MM.1S (cell line): ENCODE results near the gene TLR9.

Experiments
- DNase-seq: peaks from one replicate; pipeline ENCODE4 v3.0.0-alpha.2; 2015
- H2AFZ ChIP-seq: fragments of 300-600 bp; sonication (generic); 2 replicates; pipeline ENCODE4 v1.6.0; 2016; ENCODE audit warnings: antibody characterized with exemption, low read length
- H3F3A ChIP-seq: fragments of 300-600 bp; sonication (generic); 2 replicates; pipeline ENCODE4 v1.6.1; 2016; ENCODE audit warnings: mild to moderate bottlenecking, antibody characterized with exemption, low read length, moderate library complexity, mixed read lengths; ENCODE audit not compliant: insufficient read depth
- H3K27ac ChIP-seq: fragments of 300-600 bp; sonication (generic); 2 replicates; pipeline ENCODE4 v1.5.1; 2016; ENCODE audit warnings: mild to moderate bottlenecking, low read length
- H3K27me3 ChIP-seq: fragments of 300-600 bp; sonication (generic); replicated peaks from 2 replicates; pipeline ENCODE4 v1.6.0; 2016; ENCODE audit warnings: low read length; ENCODE audit not compliant: insufficient read depth
- H3K36me3 ChIP-seq: fragments of 300-600 bp; sonication (generic); replicated peaks from 2 replicates; pipeline ENCODE4 v1.6.1; 2016; ENCODE audit warnings: mild to moderate bottlenecking, low read length, mixed read lengths; ENCODE audit not compliant: insufficient read depth
- H3K4me1 ChIP-seq: fragments of 300-600 bp; sonication (generic); 2 replicates; pipeline ENCODE4 v1.6.1; 2016; ENCODE audit warnings: low read length, mixed read lengths
- H3K4me2 ChIP-seq: fragments of 300-600 bp; sonication (generic); 2 replicates; pipeline ENCODE4 v1.6.0; 2016; ENCODE audit warnings: low read depth, low read length
- H3K4me3 ChIP-seq: fragments of 300-600 bp; sonication (generic); 2 replicates; pipeline ENCODE4 v1.5.1; 2016; ENCODE audit warnings: low read length, mixed read lengths
- H3K79me2 ChIP-seq: fragments of 300-600 bp; sonication (generic); 2 replicates; pipeline ENCODE4 v1.6.1; 2016; ENCODE audit warnings: mixed run types, low read length, mixed read lengths
- H3K9ac ChIP-seq: fragments of 300-600 bp; sonication (generic); 2 replicates; pipeline ENCODE4 v1.6.1; 2016; ENCODE audit warnings: low read length, mixed read lengths
- H3K9me2 ChIP-seq: fragments of 300-600 bp; sonication (generic); replicated peaks from 2 replicates; pipeline ENCODE4 v1.6.1; 2016; ENCODE audit warnings: mild to moderate bottlenecking, low read length, mixed read lengths; ENCODE audit not compliant: insufficient read depth
- H3K9me3 ChIP-seq: fragments of 300-600 bp; sonication (generic); replicated peaks from 2 replicates; pipeline ENCODE4 v1.6.1; 2016; ENCODE audit warnings: mild to moderate bottlenecking, low read length, mixed read lengths; ENCODE audit not compliant: insufficient read depth
- H4K20me1 ChIP-seq: fragments of 300-600 bp; sonication (generic); 2 replicates; pipeline ENCODE4 v1.6.1; 2016; ENCODE audit warnings: mild to moderate bottlenecking, low read length, moderate library complexity, mixed read lengths; ENCODE audit not compliant: insufficient read depth
- EZH2 ChIP-seq: fragments of 300-600 bp; sonication (generic); optimal IDR thresholded peaks from 2 replicates; pipeline ENCODE3; 2017; ENCODE audit warnings: low read depth, mild to moderate bottlenecking, antibody characterized with exemption, low read length, mixed read lengths
- EZH2phosphoT487 ChIP-seq: fragments of 300-600 bp; sonication (generic); IDR thresholded peaks from 2 replicates; pipeline ENCODE4 v1.6.1; 2018; ENCODE audit warnings: antibody characterized with exemption, low read length
- TF ChIP-seq, protein P1 (sequence below): fragments of 300-600 bp; sonication (generic); IDR thresholded peaks from 2 replicates; pipeline ENCODE4 v1.5.1; 2016; ENCODE audit warnings: antibody characterized with exemption, low read length, mixed read lengths

TLR9 gene

DNA sequence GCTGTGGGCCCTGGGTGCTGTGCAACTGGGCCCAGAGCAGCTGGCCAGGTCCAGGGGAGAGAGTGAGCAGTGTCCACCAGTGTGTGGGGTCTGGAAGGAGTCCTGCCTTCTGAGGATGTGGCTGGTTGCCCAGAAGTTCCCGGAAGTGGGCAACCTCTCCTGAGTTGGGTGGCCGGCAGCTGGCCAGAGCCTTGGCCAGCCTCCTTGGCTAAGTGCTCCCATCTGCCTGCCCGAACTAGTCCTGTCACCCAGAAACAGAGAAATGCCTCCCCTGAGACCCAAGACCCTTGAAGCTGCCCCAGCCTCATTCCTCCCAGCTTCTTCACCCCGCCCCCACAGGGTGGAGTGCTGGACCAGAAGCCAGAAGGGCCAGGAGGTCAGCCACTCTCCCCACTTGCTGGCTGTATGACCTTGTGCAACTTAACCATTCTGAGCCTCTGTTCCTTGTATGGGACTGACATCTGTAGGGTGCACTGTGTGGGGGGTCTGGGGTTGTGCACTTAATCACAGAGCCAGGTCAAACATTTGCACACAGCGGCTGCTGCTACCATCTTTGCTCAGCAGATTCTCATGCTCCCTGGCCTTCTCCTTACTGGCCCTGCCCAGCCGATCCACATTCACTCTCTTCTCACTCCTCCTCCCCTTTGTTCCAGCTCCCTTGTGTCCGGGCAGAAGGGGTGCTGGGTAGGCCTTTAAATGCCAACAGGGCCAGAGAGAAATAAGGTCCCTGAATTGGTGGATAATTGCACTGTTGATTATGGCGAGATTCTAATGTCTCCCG, 35.0 kb downstream of the TLR9 start:
- no peaks in the 10 kb centered on the region for H3K27me3 ChIP-seq
- H3K36me3 ChIP-seq: no peaks in the 10 kb centered on the region
- H3F3A ChIP-seq: no peaks in the 10 kb centered on the region
- H3K27ac ChIP-seq: no peak overlapping the region
- H2AFZ ChIP-seq: no peak overlapping the region
- no peaks in the 10 kb centered on the region for H4K20me1 ChIP-seq
- DNase-seq: no peak
- H3K9ac ChIP-seq: no peak overlapping the region
- TF ChIP-seq EZH2phosphoT487 (no peak), EZH2 (no peak)
- TF ChIP-seq, protein P1, sequence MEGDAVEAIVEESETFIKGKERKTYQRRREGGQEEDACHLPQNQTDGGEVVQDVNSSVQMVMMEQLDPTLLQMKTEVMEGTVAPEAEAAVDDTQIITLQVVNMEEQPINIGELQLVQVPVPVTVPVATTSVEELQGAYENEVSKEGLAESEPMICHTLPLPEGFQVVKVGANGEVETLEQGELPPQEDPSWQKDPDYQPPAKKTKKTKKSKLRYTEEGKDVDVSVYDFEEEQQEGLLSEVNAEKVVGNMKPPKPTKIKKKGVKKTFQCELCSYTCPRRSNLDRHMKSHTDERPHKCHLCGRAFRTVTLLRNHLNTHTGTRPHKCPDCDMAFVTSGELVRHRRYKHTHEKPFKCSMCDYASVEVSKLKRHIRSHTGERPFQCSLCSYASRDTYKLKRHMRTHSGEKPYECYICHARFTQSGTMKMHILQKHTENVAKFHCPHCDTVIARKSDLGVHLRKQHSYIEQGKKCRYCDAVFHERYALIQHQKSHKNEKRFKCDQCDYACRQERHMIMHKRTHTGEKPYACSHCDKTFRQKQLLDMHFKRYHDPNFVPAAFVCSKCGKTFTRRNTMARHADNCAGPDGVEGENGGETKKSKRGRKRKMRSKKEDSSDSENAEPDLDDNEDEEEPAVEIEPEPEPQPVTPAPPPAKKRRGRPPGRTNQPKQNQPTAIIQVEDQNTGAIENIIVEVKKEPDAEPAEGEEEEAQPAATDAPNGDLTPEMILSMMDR: no peak
- no peaks in the 10 kb centered on the region for H3K79me2 ChIP-seq
- H3K9me3 ChIP-seq: no peaks in the 10 kb centered on the region
- H3K4me1 ChIP-seq: no peaks in the 10 kb centered on the region
- H3K4me2 ChIP-seq: no peak overlapping the region
- H3K9me2 ChIP-seq: no peaks in the 10 kb centered on the region
- H3K4me3 ChIP-seq: no peak overlapping the region

DNA sequence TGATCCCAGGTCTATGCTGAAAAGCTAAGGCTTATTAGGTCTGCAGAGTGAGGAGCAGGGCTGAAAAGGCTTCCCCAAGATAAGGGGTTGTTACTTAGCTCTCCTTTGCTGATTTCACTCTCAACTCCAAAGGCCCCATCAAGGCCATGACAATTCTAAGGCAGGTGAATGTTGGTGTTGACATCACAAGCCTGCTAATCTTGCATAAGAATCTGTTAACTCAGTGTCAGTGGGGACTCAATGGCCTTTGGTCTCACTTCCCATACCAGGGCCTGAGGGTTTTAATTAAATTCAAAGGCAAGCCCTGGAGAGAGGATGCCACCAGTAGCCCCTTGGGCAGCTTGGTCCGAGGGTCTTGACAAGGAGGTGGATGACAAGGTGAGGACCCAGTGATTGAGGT, 36.9 kb downstream of the TLR9 start:
- Histone ChIP-seq H3K9me3 (no peaks in the 10 kb centered on the region), H4K20me1 (no peaks in the 10 kb centered on the region), H3K9me2 (no peaks in the 10 kb centered on the region), H3F3A (no peaks in the 10 kb centered on the region), H3K4me2 (no peak overlapping the region), H3K27me3 (no peaks in the 10 kb centered on the region), H3K79me2 (no peaks in the 10 kb centered on the region), H2AFZ (no peak overlapping the region), H3K27ac (no peak overlapping the region), H3K4me3 (no peak overlapping the region), H3K36me3 (no peaks in the 10 kb centered on the region), H3K9ac (no peak overlapping the region), H3K4me1 (no peaks in the 10 kb centered on the region)
- TF ChIP-seq, protein P1: no peak
- TF ChIP-seq EZH2phosphoT487: no peak
- TF ChIP-seq EZH2: no peak
- DNase-seq: no peak

DNA sequence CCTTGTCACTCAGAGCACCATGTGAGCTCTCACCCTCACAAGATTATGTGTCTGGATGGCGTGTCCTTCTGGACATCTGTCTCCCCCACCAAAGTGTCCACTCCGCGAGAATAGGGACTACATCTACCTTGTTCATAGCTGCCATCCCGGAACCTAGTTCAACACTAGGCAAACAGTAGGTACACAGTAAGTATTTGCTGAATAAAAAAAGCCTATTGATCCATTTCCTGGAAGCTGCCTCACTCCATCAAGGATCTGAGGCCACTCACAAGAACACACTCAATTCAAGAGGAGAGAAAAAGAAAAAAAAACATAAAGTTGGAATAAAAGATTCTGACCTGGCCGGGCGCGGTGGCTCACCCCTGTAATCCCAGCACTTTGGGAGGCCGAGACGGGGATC, 38.7 kb downstream of the TLR9 start:
- no peak overlapping the region for H3K9ac ChIP-seq
- H3K79me2 ChIP-seq: no peaks in the 10 kb centered on the region
- H2AFZ ChIP-seq: no peak overlapping the region
- no peak overlapping the region for H3K4me2 ChIP-seq
- H3K9me3 ChIP-seq: no peaks in the 10 kb centered on the region
- TF ChIP-seq EZH2 (no peak), EZH2phosphoT487 (no peak)
- TF ChIP-seq, protein P1: no peak
- H3F3A ChIP-seq: no peaks in the 10 kb centered on the region
- H3K4me1 ChIP-seq: no peaks in the 10 kb centered on the region
- no peaks in the 10 kb centered on the region for H4K20me1 ChIP-seq
- no peaks in the 10 kb centered on the region for H3K27me3 ChIP-seq
- no peak for DNase-seq
- H3K9me2 ChIP-seq: no peaks in the 10 kb centered on the region
- H3K36me3 ChIP-seq: no peaks in the 10 kb centered on the region
- no peak overlapping the region for H3K27ac ChIP-seq
- no peak overlapping the region for H3K4me3 ChIP-seq
